Measurements from ENCODE around the gene CCDC57.

DNA sequence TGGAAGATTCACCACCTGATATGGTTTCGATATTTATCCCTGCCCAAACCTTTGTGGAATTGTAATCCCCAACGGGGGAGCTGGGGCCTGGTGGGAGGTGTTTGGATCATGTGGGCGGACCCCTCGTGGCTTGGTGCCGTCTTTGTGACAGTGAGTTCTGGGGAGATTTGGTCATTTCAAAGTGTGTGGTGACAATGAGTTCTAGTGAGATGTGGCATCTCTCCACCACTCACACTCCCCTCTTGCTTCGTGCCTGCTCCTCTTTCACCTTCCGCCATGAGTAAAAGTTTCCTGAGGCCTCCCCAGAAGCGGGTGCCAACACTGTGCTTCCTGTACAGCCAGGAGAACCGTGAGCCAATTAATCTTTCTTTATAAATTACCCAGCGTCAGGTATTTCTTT lies 9.7 kb downstream of the CCDC57 start:
- TF ChIP-seq POLR2A (IDR thresholded peaks at IDR 0.05; ENCODE audit: low read depth, low read length) = no peak
- no peak for TF ChIP-seq SMC3 (IDR thresholded peaks at IDR 0.05; ENCODE audit: low read depth, low read length)
- TF ChIP-seq, protein P1, sequence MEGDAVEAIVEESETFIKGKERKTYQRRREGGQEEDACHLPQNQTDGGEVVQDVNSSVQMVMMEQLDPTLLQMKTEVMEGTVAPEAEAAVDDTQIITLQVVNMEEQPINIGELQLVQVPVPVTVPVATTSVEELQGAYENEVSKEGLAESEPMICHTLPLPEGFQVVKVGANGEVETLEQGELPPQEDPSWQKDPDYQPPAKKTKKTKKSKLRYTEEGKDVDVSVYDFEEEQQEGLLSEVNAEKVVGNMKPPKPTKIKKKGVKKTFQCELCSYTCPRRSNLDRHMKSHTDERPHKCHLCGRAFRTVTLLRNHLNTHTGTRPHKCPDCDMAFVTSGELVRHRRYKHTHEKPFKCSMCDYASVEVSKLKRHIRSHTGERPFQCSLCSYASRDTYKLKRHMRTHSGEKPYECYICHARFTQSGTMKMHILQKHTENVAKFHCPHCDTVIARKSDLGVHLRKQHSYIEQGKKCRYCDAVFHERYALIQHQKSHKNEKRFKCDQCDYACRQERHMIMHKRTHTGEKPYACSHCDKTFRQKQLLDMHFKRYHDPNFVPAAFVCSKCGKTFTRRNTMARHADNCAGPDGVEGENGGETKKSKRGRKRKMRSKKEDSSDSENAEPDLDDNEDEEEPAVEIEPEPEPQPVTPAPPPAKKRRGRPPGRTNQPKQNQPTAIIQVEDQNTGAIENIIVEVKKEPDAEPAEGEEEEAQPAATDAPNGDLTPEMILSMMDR (conservative IDR thresholded peaks at IDR 0.05; ENCODE audit: low read depth, low read length) = no peak
- no peak for TF ChIP-seq MAZ (IDR thresholded peaks at IDR 0.05; ENCODE audit: borderline replicate concordance, low read depth, low read length)
- TF ChIP-seq MAFK (IDR thresholded peaks at IDR 0.05; ENCODE audit: low read depth, low read length) = no peak
- no peak for TF ChIP-seq MXI1 (IDR thresholded peaks at IDR 0.05; ENCODE audit: borderline replicate concordance, low read depth, low read length)
- no peak for TF ChIP-seq RAD21 (IDR thresholded peaks at IDR 0.05; ENCODE audit: low read length)
- TF ChIP-seq CEBPB (IDR thresholded peaks at IDR 0.05; ENCODE audit: low read depth, low read length) = no peak
- TF ChIP-seq RFX5 (IDR thresholded peaks at IDR 0.05; ENCODE audit: low read depth, low read length) = no peak
- TF ChIP-seq, protein P2, sequence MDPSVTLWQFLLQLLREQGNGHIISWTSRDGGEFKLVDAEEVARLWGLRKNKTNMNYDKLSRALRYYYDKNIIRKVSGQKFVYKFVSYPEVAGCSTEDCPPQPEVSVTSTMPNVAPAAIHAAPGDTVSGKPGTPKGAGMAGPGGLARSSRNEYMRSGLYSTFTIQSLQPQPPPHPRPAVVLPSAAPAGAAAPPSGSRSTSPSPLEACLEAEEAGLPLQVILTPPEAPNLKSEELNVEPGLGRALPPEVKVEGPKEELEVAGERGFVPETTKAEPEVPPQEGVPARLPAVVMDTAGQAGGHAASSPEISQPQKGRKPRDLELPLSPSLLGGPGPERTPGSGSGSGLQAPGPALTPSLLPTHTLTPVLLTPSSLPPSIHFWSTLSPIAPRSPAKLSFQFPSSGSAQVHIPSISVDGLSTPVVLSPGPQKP (IDR thresholded peaks at IDR 0.05; ENCODE audit: borderline replicate concordance, low read depth, low read length) = no peak
- no peak for TF ChIP-seq CHD1 (IDR thresholded peaks at IDR 0.05; ENCODE audit: low read depth, low read length)
- TF ChIP-seq FOS (IDR thresholded peaks at IDR 0.05; ENCODE audit: low read depth, low read length) = no peak

Measured in IMR-90 (cell line).